HepG2 (cell line): ENCODE results near the gene PANX1. TPM values are rescaled to one million over a fixed set of nuclear protein-coding genes. Genes with fewer than 3 reads are reported as not detected.

ENCODE experiments used
- ARHGAP35 ChIP-seq: sonication (generic); formaldehyde crosslinking; IDR thresholded peaks from 2 replicates; pipeline ENCODE4 v1.9.0; 2022; ENCODE audit warnings: mild to moderate bottlenecking, inconsistent platforms, moderate library complexity, missing genetic modification reagents, borderline replicate concordance
- ARID5B ChIP-seq: IDR thresholded peaks from 2 replicates; pipeline ENCODE4 v1.4.0; 2020; ENCODE audit warnings: mild to moderate bottlenecking, missing genetic modification reagents
- ATF6 ChIP-seq: sonication (generic); formaldehyde crosslinking; conservative IDR thresholded peaks from 2 replicates; pipeline ENCODE4 v1.4.0; 2020; ENCODE audit warnings: missing genetic modification reagents
- CEBPG ChIP-seq: IDR thresholded peaks from 2 replicates; pipeline ENCODE4 v1.6.1; 2016
- HNRNPUL1 ChIP-seq: fragments of 200-400 bp; formaldehyde crosslinking; IDR thresholded peaks from 2 replicates; pipeline ENCODE4 v1.6.1; 2017; ENCODE audit warnings: low read depth, mild to moderate bottlenecking, low read length, moderate library complexity
- HOXA5 ChIP-seq: sonication (generic); formaldehyde crosslinking; IDR thresholded peaks from 2 replicates; pipeline ENCODE4 v1.4.0; 2020; ENCODE audit warnings: missing genetic modification reagents
- KLF15 ChIP-seq: sonication (generic); formaldehyde crosslinking; IDR thresholded peaks from 2 replicates; pipeline ENCODE4 v1.8.1; 2023; ENCODE audit warnings: borderline replicate concordance, mild to moderate bottlenecking, inconsistent platforms, missing genetic modification reagents, mixed read lengths
- KLF16 ChIP-seq, 2 experiments: sonication (generic) in 1 of 2; formaldehyde crosslinking in 1 of 2; IDR thresholded peaks; 2 replicates each; pipeline versions ENCODE4 v1.6.1 to v1.8.0; 2016 to 2023; ENCODE audit warnings: missing genetic modification reagents in 2 of 2, missing compliant biosample characterization in 1 of 2
- NCOR1 ChIP-seq: fragments of 200-600 bp; sonication (generic); IDR thresholded peaks from 2 replicates; pipeline ENCODE4 v1.7.0; 2017; ENCODE audit warnings: antibody characterized with exemption, low read length, borderline replicate concordance
- NRL ChIP-seq: sonication (generic); formaldehyde crosslinking; IDR thresholded peaks from 2 replicates; pipeline ENCODE4 v1.5.0; 2020; ENCODE audit warnings: missing genetic modification reagents, mild to moderate bottlenecking, moderate library complexity, borderline replicate concordance
- RAD21 ChIP-seq: fragments of 450-650 bp; formaldehyde crosslinking; IDR thresholded peaks from 2 replicates; pipeline ENCODE4 v1.5.0; 2020; ENCODE audit warnings: mild to moderate bottlenecking
- TEAD3 ChIP-seq: optimal IDR thresholded peaks from 2 replicates; pipeline ENCODE3; 2016; ENCODE audit warnings: borderline replicate concordance
- TSC22D2 ChIP-seq: sonication (generic); formaldehyde crosslinking; IDR thresholded peaks from 2 replicates; pipeline ENCODE4 v1.5.1; 2020; ENCODE audit warnings: missing genetic modification reagents, mild to moderate bottlenecking, borderline replicate concordance
- ZBTB34 ChIP-seq: sonication (generic); formaldehyde crosslinking; IDR thresholded peaks from 2 replicates; pipeline ENCODE4 v1.8.0; 2022; ENCODE audit warnings: mild to moderate bottlenecking, missing genetic modification reagents
- ZBTB38 ChIP-seq: sonication (generic); formaldehyde crosslinking; IDR thresholded peaks from 2 replicates; pipeline ENCODE4 v1.5.1; 2020; ENCODE audit warnings: mild to moderate bottlenecking, missing genetic modification reagents
- ZFP37 ChIP-seq: sonication (generic); formaldehyde crosslinking; IDR thresholded peaks from 2 replicates; pipeline ENCODE4 v1.4.0; 2020; ENCODE audit warnings: missing genetic modification reagents, borderline replicate concordance
- ZFP62 ChIP-seq: sonication (generic); formaldehyde crosslinking; IDR thresholded peaks from 2 replicates; pipeline ENCODE4 v1.4.0; 2020; ENCODE audit warnings: missing genetic modification reagents
- ZNF234 ChIP-seq: sonication (generic); formaldehyde crosslinking; conservative IDR thresholded peaks from 2 replicates; pipeline ENCODE4 v1.5.1; 2020; ENCODE audit warnings: mild to moderate bottlenecking, missing genetic modification reagents
- ZNF501 ChIP-seq: sonication (generic); formaldehyde crosslinking; IDR thresholded peaks from 2 replicates; pipeline ENCODE4 v1.5.1; 2020; ENCODE audit warnings: mild to moderate bottlenecking, moderate library complexity, missing genetic modification reagents
- ZNF552 ChIP-seq: sonication (generic); formaldehyde crosslinking; IDR thresholded peaks from 2 replicates; pipeline ENCODE4 v1.9.0; 2022; ENCODE audit warnings: missing genetic modification reagents, mild to moderate bottlenecking, borderline replicate concordance
- ZNF839 ChIP-seq: sonication (generic); formaldehyde crosslinking; IDR thresholded peaks from 2 replicates; pipeline ENCODE4 v1.4.0; 2020; ENCODE audit warnings: missing genetic modification reagents, mild to moderate bottlenecking, borderline replicate concordance
- ZNF878 ChIP-seq: sonication (generic); formaldehyde crosslinking; IDR thresholded peaks from 2 replicates; pipeline ENCODE4 v1.8.1; 2023; ENCODE audit warnings: mild to moderate bottlenecking, missing genetic modification reagents, moderate library complexity
- polyA plus RNA-seq, 8 experiments: library from polyadenylated mRNA; depleted of rRNA in 3 of 8; stranded (reverse) in 7 of 8; unstranded in 1 of 8; fragments of >200 nt; fragmentation: Illumina TruSeq in 4 of 8; extraction: Trizol in 4 of 8; gene quantifications; 2 replicates each; pipeline versions ENCODE4 v1.2.1 to v1.2.3, GENCODE V29; 2011 to 2016; ENCODE audit warnings: low read depth in 4 of 8, missing spikeins in 1 of 8, mixed read lengths in 1 of 8; ENCODE audit not compliant: insufficient read depth in 1 of 8
- total RNA-seq, 5 experiments: library from RNA; depleted of rRNA; stranded (reverse); fragments of >200 nt; fragmentation: Illumina TruSeq; extraction: Trizol; gene quantifications; 2 replicates each; pipeline ENCODE4 v1.2.3, GENCODE V29; 2016; ENCODE audit warnings: low read depth in 1 of 5

The PANX1 gene
- total and polyA plus RNA-seq, 2 of the 13 experiments (the other 11 are each of a cell fraction or from before 2014, with no cell fraction given), result 8.3 to 24.8 TPM

- TF ChIP-seq ARID5B (peak; percentile 56), ZBTB38 (peak; percentile 42; the same call in 1 of the 2 replicates), ARHGAP35 (peak; percentile 29; the same call in 1 of the 2 replicates), KLF15 (CRISPR knock-in tag) (0 out of 2 replicates have a peak, but pooled peaks have one; percentile 33), ZNF839 (CRISPR knock-in tag) (no peak), ATF6 (0 out of 2 replicates have a peak, but pooled peaks have one; percentile 34), ZFP37 (CRISPR knock-in tag) (0 out of 2 replicates have a peak, but pooled peaks have one; percentile 29), NCOR1 (no peak), ZFP62 (CRISPR knock-in tag) (0 out of 2 replicates have a peak, but pooled peaks have one; percentile 19), KLF16 (CRISPR knock-in tag; IDR thresholded peaks at IDR 0.05) (peak in 1 of 2 experiments; percentile 47; a peak in 1 of 4 replicates), ZBTB34 (CRISPR knock-in tag) (no peak), TSC22D2 (CRISPR knock-in tag) (peak; percentile 56; the same call in 1 of the 2 replicates), NRL (CRISPR knock-in tag) (0 out of 2 replicates have a peak, but pooled peaks have one; percentile 44), ZNF501 (CRISPR knock-in tag) (peak; percentile 75), CEBPG (0 out of 2 replicates have a peak, but pooled peaks have one; percentile 15), ZNF234 (CRISPR knock-in tag) (no peak), RAD21 (CRISPR knock-in tag) (peak; percentile 52; the same call in 1 of the 2 replicates), ZNF878 (CRISPR knock-in tag) (peak; percentile 69), HOXA5 (CRISPR knock-in tag) (no peak; the same call in 1 of the 2 replicates), ZNF552 (CRISPR knock-in tag) (0 out of 2 replicates have a peak, but pooled peaks have one; percentile 33), TEAD3 (CRISPR knock-in tag) (peak; percentile 73), HNRNPUL1 (0 out of 2 replicates have a peak, but pooled peaks have one; percentile 26)
Observed at GRCh38 chr11:94128746-94129511, at the start of gene PANX1 (continued).
